Measurements from ENCODE around the gene OLFML2B.

Gene OLFML2B

DNA sequence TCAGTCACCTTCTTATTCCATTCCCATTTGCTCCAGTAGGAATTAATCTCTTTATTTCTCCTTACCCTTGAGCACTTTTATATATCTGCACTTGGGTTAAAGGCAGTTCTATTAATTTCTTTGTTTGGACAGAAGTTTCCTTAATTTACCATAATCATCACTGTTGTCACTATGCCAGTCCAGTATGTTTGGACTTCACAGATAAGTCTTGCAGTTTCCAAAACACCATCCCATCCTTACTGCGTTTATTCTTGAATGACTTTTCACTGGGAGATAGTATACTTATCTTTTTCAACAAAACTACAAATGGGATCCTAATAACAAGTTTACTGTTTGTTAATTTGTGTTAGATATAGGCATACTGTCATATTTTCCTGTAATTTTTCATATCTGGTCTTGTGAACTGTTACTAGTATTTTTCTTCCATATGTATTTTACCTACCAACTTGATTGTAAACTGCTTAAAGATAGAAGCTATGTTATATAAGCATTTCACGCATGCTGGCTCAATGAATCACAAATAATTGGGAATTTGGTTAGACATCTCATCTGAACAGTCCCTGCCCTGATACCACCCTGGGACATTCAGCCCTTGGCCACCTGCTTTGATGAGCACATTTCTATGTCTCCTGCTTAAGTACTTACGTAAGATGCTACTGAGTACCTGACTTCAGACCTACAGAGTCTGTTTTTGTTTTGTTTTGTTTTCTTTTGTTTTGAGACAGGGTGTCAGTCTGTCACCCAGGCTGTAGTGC, 78.2 kb downstream of the OLFML2B start:
- no peak for DNase-seq (ENCODE audit: low spot score)

- DNase-seq (ENCODE audit: low spot score), result no peak
Measured at GRCh38 chr1:161944381-161944780, 79.3 kb downstream of the OLFML2B start.

DNA sequence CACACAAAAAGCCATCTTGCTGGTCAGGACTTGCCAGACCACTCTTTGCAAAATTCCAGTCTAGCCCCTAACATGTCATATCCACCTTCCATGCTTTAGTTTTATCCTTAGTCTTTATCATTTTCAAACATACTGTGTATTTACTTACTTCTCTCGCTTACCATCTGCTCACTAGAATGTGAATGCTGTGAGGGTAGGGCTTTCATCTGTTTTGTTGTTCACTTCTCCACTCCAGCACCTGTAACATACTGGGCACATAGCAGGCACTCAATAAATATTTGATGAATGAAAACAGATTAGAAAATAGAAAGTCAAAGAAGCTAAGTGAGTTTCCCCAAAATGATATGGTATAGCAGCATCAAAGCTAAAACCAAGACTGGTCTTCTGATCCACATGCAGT, 79.9 kb downstream of the OLFML2B start:
- no peak for DNase-seq (ENCODE audit: low spot score)

DNA sequence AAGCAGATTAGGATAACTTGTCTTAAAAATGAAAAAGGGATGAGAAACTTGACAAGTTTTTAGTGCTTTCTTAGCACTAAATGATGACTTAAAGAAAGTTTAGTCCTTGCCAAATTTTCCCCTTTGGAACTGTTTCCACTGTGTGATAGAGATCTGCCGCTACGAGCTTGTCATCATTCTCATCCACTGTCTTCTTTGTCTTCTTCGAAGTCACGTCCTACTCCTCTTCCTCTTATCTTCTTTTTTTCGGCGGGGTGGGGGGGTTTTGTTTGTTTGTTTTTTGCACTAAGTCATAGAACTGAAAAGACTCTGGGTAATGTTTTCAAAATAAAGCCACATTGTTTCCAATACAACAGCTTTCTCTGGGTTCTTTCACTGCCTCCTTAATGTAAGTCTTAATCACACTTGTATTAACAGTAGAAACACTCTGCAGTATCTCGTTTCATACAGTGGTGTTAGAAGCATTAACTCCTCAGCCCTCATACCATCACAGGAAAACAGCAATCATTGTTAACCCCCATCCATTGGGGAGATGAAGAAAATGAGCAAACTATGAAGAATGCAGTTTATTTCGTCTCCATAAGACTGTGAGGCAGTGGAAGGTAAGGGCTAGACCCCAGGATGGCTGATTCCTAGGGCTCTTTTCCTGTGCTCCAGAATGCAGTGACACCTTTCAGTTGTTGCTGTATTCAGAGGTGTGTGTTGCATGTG, 81.8 kb downstream of the OLFML2B start:
- DNase-seq (ENCODE audit: low spot score), result no peak

GRCh38 chr1:161940866-161941591, 82.6 kb downstream of the OLFML2B start:
- DNase-seq (ENCODE audit: low spot score), result no peak

GRCh38 chr1:161936786-161937185, 86.9 kb downstream of the OLFML2B start:
- DNase-seq (ENCODE audit: low spot score), result no peak

- DNase-seq (ENCODE audit: low spot score), result no peak
Measured at GRCh38 chr1:161935264-161935663, 88.4 kb downstream of the OLFML2B start.

DNA sequence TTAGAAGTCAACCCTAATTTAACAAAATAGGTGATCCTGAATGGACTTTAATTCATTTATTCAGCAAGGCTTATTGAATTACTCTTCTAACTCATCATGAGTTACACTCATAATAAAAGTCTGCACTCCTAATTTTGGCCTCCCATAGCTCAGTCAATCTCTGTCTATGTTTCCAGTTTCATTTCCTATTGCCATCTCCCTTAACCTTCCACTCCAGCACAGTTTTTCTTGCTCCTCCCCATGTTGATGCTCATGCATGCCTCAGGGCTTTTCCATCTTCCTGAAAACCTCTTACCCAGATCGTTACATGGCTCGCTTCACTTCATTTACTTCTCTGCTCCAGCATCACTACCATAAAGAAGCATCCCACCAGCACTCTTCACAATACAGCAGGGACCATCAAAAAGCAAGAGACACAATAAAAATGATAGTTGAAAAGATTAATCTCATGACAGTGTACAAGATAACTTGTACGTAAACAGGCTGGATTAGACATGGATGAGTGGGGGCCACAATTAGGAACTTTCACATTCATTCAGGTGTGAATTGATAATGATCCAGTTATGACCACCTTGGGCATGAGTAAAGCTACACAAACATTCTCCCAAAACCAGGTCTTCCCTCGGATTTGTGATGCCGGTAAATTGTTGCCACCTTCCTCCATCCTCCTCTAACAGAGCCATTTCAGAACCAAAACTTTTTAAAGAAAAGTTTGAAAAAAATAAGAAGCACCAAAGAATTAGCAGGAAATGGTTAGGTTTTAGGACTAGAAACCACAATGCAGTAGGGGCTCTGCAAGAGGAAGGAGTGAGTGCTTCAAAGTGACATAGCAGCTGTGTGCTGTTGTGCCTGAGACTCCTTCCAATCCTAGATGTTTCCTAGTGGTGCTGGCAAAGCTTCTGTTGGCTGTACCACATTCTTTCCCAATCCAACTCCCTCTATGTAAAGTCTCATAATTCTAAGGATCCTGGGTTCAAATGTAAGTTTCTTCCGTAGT, 89.8 kb downstream of the OLFML2B start:
- no peak for DNase-seq (ENCODE audit: low spot score)
